Left lobe of liver (tissue), 2 donors: ENCODE measurements around the gene ACER3. TPM values are rescaled to one million over a fixed set of nuclear protein-coding genes. Genes with fewer than 3 reads are reported as not detected.
"Not testable (repeated sequence)": the region's sequence is repeated elsewhere in the genome, so short reads cannot be mapped to it uniquely, and the experiment has no call there.

ENCODE experiments used
- ATAC-seq: fragments of 200-7000 bp; cut with Tn5 transposase; one replicate; pipeline ENCODE4 v1.9.1; 2020; ENCODE audit warnings: mild to moderate bottlenecking, moderate library complexity
- DNase-seq: peaks from one replicate; pipeline ENCODE4 v3.0.0-alpha.2; 2020; ENCODE audit warnings: low spot score
- total RNA-seq: library from RNA; stranded (reverse); gene quantifications from one replicate; pipeline ENCODE4 v1.2.1, GENCODE V29; 2021
- donor health status: DM: no; HTN: no; CAD: no; lungs with moderate emphysema.
- donor health status: DM: no; HTN: yes; CAD: no.

The ACER3 gene
- total RNA-seq, 1 donor from 2014 or later, result 4.8 TPM

DNA sequence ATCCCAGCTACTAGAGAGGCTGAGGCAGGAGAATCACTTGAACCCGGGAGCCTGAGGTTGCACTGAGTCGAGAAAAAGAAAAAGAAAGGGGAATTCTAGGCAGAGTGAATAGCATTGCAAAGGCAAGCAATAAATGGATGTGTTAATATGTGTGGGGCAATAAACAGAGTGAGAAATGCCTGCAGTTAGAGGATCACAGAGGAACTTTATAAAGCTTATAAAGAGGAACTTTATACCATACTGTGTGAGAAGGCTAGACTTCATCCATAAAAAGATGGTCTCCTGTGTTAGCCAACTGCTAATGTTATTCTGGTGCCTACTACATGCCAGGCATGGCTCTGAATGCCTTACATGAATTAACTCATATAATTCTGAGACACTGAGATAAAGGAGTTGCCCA lies 174.3 kb downstream of the ACER3 start:
- DNase-seq (no peak), ATAC-seq (no peak)

DNA sequence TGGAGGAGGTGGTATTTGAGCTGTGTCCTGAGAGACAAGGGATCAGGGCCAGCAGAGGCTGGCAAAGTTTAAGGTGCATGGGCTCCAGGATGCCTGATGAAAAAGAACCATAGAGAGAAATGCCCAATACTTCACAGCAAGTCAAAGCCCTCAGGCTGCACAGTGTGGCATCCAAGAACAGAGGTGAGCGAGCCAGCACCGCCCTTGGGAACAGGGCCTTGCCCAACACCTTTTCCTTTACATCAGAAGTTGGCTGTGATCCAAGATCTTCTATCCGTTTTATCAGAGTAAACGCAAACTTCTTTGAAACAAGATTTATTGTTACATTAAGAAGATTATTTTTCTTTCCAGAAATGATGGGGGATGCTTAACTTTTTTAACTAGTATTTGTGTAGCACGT lies 174.9 kb downstream of the ACER3 start:
- DNase-seq, result no peak

DNA sequence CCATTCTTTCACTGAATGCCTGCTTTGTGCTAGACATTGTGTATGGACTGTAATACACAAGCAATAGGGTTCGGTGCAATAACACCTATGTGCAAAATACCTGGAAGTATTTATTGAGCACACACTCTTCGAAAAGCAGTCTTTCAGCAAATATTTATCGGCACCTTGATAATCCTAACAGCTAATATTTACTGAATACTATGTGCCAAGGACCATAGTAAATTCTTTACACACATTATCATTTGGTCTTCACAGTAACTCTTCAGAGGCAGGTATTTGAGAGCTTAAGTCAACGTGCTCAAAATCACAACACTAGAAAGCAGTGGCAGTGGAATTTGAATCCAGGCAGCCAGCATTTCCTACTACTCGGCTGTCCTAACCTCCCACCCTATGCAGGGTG lies 175.7 kb downstream of the ACER3 start:
- ATAC-seq, result no peak
- no peak for DNase-seq

More for the DNA sequence above, 174.9 kb downstream of the ACER3 start:
- ATAC-seq, result no peak

DNA sequence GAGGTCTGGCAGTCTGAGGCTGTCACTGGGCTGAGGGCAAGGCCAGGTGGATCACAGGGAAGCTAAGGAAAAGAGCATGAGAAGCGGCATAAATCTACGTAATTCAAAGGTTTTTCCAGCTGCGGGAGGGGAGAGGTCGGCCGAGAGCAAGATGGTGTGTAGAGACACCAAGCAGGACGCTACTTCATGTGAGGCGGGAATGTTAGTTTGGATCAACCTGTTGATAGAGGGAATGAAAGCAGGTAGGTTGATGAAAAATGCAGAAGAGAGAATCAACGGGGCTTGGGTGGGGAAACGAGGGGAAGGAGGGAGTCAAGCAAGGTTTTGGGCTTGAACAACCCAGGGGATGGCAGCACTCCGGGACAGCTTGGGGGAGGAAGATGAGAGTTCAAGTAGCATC lies 176.3 kb downstream of the ACER3 start:
- DNase-seq, result no peak
- ATAC-seq, result no peak

DNA sequence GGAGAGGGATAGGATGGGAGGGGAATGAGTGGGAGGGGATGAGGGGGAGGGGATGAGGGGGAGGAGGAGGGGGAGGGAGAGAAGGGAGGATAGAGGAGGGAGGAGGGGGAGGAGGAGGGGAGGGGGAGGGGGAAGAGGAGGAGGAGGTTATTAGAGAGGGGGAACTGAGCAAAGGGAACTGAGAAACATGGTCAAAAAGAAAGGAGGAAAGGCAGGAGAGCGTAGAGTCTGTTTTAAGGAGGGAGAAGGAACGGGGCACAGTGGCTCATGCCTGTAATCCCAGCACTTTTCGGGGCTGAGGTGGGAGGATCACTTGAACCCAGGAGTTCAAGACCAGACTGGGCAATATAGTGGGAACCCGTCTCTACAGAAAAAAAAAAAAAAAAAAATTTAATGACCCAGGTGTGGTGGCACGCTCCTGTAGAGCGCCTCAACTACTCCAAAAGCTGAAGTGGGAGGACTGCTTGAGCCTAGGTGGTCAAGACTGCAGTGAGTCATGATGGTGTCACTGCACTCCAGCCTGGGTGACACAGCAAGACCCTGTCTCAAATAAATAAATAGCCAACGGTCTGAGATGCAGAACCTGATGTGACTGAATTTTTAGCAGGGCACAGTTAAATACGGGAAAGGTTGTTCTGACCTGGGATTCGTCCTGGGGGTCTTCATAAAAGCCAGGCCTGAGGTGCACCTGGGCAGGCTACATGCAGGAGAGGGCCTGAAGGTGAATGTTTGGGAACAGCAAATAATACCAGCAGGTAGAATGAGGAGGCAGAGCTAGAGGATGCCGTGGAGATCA lies 177.5 kb downstream of the ACER3 start:
- ATAC-seq, result no peak
- DNase-seq, result no peak

DNA sequence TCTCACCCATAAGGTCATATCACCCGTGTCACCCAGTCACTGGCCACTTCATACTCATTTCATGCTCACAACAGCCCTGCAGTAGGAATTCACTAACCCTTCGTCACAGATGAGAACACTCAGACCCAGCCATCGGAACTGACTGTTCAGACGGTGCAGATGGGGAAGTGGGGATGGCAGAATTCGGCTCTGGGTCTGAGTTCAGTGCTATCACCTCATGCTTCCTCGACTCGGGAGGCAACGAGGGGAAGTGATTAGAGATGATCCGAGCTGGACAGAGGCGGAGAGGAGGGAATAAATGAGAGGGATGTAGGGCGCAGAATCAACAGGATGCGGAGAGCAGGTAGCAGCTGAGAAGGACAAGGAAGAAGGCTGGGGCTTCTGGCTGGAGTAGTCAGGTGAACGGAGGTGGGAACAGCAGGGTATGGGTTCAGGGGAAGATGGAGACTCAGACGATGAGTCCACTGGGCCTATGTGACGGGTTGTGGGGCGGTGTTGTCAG lies 178.2 kb downstream of the ACER3 start:
- ATAC-seq, result no peak
- DNase-seq, result no peak

DNA sequence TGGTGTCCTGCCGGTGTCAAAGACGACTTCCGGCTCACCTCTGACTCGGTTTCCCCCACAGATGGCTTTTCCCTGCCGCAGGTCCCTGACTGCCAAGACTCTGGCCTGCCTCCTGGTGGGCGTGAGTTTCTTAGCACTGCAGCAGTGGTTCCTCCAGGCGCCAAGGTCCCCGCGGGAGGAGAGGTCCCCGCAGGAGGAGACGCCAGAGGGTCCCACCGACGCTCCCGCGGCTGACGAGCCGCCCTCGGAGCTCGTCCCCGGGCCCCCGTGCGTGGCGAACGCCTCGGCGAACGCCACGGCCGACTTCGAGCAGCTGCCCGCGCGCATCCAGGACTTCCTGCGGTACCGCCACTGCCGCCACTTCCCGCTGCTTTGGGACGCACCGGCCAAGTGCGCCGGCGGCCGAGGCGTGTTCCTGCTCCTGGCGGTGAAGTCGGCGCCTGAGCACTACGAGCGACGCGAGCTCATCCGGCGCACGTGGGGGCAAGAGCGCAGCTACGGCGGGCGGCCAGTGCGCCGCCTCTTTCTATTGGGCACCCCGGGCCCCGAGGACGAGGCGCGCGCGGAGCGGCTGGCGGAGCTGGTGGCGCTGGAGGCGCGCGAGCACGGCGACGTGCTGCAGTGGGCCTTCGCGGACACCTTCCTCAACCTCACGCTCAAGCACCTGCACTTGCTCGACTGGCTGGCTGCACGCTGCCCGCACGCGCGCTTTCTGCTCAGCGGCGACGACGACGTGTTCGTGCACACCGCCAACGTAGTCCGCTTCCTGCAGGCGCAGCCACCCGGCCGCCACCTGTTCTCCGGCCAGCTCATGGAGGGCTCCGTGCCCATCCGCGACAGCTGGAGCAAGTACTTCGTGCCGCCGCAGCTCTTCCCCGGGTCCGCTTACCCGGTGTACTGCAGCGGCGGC lies 179.0 kb downstream of the ACER3 start:
- ATAC-seq, result peak; percentile 54
- DNase-seq, result no peak

DNA sequence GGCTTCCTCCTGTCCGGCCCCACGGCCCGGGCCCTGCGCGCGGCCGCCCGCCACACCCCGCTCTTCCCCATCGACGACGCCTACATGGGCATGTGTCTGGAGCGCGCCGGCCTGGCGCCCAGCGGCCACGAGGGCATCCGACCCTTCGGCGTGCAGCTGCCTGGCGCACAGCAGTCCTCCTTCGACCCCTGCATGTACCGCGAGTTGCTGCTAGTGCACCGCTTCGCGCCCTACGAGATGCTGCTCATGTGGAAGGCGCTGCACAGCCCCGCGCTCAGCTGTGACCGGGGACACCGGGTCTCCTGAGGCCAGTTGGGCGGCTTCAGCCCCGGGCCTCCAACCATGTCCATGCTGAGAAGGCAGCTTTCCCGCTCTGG lies 179.7 kb downstream of the ACER3 start:
- no peak for ATAC-seq
- no peak for DNase-seq

DNA sequence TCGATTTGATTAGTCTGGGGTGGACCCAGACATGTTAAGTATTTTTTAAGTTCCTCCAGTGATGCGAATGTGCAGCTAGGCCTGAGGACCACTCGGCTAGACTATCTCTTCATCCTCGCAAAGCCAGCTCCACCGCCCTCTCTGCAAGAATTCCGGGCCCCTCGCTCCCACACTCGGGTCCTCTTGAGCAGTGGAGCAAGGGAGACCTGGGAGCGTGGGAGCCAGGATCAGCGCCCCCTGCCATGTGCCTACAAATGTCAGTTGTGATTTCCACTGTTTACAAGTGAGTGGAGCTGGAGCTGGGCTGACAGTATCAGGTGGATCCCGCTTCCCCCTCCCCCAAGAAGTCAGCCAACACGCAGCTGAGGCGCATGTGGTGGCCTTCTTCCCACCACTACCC lies 180.2 kb downstream of the ACER3 start:
- DNase-seq (no peak), ATAC-seq (no peak)

DNA sequence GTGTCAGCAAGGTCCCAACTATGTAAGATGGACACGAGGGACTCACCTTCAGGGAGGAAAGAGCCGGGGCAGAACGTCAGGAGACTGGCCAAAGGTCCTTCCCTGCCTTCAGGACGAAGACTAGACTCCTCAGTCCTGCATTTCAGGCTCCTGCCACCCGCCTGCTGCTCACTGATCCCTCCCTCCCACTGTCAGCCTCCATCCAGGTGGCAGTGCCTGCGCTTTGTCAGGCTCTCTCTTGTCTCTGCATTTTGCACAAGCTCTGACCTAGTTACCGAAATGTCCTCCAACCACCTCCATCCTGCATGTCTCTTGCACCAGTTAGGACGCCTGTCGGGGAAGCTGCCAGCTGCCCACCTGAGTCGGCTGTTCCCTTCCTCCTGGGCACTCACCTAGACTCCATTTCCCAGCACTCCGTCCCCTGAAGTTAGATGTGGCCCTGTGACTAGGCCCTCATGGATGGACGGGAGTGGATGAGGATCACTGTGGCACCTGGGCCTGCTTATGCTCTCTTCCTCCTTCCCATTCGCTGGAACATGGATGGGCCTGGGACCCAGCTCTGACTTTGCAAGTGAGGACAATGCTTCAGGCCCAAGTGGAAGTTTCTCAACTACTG lies 181.5 kb downstream of the ACER3 start:
- no peak for ATAC-seq

DNA sequence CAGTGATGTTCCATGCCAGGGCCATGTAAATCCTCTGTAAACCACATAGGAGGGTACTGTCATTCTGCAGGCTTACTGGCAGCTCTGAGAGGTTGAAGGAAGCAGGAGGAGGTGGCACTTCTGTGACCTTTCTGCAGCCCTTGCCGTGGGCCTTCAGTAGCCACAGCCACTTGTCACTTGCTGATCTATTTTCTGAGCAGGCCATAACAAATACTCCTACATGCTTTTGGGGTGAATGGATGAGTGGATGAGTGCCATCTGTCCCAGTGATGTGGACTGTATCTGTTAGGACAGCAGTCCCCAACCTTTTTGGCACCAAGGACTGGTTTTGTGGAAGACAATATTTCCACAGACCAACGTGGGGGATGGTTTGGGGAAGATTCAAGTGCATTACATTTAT lies 183.6 kb downstream of the ACER3 start:
- ATAC-seq, result no peak
- DNase-seq, result no peak

More for the DNA sequence above, 181.5 kb downstream of the ACER3 start:
- DNase-seq, result no peak

DNA sequence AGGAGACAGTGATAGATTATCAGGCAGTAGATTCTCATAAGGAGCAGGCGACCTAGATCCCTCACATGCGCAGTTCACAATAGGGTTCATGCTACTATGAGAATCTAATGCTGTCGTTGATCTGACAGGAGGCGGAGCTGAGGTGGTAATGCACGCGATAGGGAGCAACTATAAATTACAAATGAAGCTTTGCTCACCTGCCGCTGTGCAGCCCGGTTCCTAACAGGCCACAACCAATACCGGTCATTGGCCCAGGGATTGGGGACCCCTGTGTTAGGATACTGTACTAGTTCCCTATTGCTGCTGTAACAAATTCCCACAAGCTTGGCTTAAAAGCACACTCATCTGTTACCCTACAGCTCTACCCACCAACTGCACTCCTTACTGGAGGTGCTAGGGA lies 184.2 kb downstream of the ACER3 start:
- DNase-seq (no peak), ATAC-seq (no peak)

DNA sequence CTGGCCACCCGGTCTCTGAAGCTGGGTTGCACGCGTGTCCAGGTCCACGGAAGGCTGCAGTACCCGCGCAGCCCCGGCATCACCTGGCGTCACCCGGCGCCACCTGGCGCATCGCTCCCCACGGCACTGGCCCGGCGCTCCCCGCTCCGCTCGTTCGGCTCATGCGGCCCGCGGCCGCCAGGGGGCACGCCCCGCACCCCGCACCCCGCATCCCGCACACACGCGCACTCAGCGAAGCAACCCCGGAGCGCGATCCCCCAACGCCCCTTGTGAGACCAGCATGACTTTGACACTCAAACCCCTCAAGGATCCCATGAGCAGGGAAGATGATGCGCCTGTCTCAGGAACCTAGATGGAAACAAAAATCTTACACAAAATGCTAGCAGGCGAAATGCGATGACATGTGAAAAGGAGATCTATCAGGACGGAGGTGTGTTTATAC lies 185.4 kb downstream of the ACER3 start:
- ATAC-seq (peak; percentile 80), DNase-seq (peak; percentile 61)

DNA sequence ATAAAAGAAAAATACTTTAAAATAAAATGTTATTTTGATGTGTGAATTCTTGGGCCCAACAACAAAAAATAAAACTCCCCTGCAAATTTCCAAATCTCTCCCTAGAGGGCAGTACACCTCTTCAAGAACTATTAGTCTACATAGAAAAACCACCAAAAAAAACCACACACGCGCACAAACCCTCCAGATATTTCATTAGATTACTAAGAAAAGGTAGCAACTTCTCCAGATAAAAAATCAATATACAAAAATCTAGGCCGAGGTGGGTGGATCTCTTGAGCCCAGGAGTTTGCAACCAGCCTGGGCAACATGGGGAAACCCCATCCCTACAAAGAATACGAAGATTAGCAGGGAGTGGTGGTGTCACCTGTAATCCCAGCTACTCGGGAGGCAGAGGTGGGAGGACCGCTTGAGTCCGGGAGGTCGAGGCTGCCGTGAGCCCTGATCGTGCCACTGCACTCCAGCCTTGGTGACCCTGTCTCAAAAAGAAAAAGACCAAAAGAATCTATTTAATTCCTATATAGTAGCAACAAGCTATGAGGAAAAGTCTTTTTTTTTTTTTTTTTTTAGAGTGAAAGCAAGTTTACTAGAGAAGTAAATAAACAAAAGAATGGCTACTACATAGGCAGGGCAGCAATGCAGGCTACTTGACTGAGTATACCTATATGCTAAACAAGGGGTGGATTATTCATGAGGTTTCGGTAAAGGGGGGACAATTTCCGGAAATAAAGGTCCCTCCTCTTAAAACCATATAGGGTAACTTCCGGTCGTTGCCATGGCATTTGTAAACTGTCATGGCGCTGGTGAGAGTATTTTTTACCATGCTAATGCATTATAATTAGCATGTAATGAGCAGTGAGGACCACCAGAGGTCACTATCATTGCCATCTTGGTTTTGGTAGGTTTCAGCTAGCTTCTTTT lies 186.5 kb downstream of the ACER3 start:
- peak; percentile 78 for DNase-seq
- peak; percentile 84 for ATAC-seq

DNA sequence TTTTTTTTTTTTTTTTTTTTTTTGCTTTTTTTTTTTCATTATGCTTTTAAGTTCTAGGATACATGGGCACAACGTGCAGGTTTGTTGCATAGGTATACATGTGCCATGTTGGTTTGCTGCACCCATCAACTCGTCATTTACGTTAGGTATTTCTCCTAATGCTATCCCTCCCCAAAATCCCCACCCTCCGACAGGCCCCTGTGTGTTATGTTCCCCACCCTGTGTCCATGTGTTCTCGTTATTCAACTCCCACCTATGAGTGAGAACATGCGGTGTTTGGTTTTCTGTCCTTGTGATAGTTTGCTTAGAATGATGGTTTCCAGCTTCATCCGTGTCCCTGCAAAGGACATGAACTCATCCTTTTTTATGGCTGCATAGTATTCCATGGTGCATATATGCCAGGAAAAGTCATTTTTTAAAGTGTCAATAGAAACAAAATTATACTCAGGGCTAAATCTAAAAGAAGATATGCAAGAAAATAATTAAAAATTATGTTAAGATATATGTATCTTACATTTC lies 187.3 kb downstream of the ACER3 start:
- not testable (repeated sequence) for ATAC-seq, DNase-seq

DNA sequence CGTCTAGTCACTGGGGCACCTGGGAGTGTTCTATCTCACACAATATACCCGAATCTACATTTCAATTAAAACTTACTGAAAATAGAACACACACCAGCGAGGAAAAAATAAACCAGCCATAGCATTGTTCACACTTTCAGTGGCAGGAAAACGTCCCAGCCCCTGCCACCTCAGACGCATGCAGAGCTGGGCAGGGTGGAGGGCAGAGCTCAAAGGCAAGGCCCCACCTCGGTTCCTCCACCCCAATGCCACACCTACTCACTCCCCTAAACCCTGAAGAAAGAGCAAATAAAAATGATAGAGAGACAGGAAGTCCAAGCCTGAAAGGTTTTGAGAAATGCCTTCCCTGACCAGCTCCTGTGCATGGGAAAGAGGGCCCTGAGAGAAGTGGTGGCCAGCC lies 188.3 kb downstream of the ACER3 start:
- ATAC-seq, result no peak

DNA sequence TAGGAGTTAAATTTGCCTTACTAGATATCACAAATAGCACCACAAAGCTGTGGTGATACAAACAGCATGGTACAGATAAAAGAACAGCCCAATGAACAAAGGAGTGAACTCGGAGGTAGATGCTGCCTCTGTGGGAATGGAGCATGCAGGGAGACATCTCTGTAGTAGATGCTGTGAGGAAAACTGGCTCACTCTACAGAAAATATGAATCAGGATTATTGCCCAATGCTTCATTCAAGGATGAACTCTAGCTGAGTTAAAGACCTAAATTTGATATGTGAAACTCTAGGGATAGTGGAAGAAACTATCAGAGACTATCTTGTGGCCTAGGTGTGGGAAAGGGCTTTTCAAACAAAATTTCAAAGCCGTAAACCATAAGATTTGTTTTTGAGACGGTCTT lies 190.8 kb downstream of the ACER3 start:
- ATAC-seq, result no peak
- DNase-seq, result no peak

More for the DNA sequence above, 188.3 kb downstream of the ACER3 start:
- DNase-seq, result no peak

DNA sequence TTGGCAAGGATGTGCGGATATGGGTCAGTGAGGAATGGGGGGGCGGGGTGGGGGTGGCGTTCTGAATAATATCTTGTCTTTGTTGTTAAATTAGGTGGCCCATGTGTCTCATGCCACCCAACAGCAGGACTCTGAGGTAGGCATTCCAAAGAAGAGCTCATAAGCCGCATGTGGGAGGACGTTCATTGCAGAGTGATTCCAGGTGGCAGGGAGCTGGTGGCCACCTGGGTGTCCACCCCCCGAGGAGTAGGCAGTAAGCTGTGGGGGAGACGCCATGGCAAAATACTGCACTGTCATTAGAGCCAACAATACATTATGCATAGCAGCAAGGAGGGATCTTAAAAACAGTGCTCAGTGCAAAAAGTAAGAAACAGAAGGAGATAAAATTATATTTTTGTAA lies 191.8 kb downstream of the ACER3 start:
- ATAC-seq, result no peak
- no peak for DNase-seq

DNA sequence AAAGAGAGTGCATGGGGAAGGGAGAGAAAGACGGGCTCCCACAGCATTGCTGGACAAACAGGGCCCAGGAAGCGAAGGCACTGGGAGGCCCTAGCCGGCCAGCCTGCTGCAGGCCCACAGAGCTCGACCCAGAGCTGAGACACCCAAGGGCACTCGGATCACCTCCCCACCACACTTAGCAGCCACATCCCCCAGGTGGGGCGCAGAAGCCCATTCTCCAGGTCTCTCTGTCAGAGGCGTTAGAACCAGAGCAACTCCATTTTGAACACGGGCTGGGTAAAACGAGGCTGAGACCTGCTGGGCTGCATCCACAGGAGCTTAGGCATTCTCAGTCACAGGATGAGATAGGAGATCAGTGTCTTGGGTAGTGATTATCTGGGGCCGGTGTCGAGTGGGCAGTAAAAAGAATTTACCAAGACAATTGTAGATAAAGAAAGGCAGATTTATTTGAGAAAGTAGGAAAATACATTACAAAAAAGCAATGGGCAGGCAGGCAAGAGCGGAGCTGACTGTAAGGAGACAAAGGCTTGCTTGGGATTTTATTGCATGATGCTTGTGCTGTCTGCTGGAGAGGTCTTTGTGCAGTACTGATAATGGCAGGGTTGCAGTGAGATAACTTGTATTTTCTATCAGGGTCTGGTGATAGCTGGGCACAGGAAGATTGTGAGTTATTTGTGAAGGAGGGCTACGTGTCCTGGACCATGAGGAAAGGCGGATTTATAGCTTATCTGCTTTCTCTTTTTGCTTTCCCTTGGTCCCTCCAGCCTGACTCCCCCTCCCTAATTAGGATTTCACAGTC lies 192.7 kb downstream of the ACER3 start:
- no peak for DNase-seq
- ATAC-seq, result no peak
